Osteoblast (primary cell): ENCODE results near the gene TNK2. TPM values are rescaled to one million over a fixed set of nuclear protein-coding genes. Genes with fewer than 3 reads are reported as not detected.
"Not testable (repeated sequence)": the region's sequence is repeated elsewhere in the genome, so short reads cannot be mapped to it uniquely, and the experiment has no call there.

Source experiments
- DNase-seq: peaks from one replicate; pipeline ENCODE4 v3.0.0; 2011; ENCODE audit warnings: low spot score, mixed read lengths; ENCODE audit not compliant: insufficient read length; ENCODE audit errors: missing footprints
- H2AFZ ChIP-seq: 2 replicates; pipeline ENCODE4 v1.6.0; 2011; ENCODE audit warnings: mild to moderate bottlenecking, low read length
- H3K27ac ChIP-seq: 2 replicates; pipeline ENCODE4 v1.5.1; 2011; ENCODE audit warnings: mild to moderate bottlenecking, low read depth, low read length, moderate library complexity
- H3K27me3 ChIP-seq: 2 replicates; pipeline ENCODE4 v1.6.0; 2012; ENCODE audit warnings: mild to moderate bottlenecking, control low read depth, inconsistent platforms, low read length, moderate library complexity; ENCODE audit not compliant: insufficient read depth
- H3K36me3 ChIP-seq: 2 replicates; pipeline ENCODE4 v1.5.1; 2011; ENCODE audit warnings: mild to moderate bottlenecking, low read length, control low read depth, moderate library complexity; ENCODE audit not compliant: insufficient read depth
- H3K4me1 ChIP-seq: 2 replicates; pipeline ENCODE4 v1.5.1; 2011; ENCODE audit warnings: mild to moderate bottlenecking, low read length, control low read depth, moderate library complexity; ENCODE audit not compliant: insufficient read depth
- H3K4me2 ChIP-seq: 2 replicates; pipeline ENCODE4 v1.6.0; 2011; ENCODE audit warnings: mild to moderate bottlenecking, low read length; ENCODE audit not compliant: insufficient read depth
- H3K4me3 ChIP-seq: fragments of 200-600 bp; sonication (generic); 3 replicates; pipeline ENCODE4 v1.5.1; 2012; ENCODE audit warnings: mild to moderate bottlenecking, low read length, inconsistent platforms; ENCODE audit not compliant: insufficient read depth
- H3K79me2 ChIP-seq: 2 replicates; pipeline ENCODE4 v1.6.0; 2012; ENCODE audit warnings: mild to moderate bottlenecking, low read length, control low read depth, inconsistent platforms; ENCODE audit not compliant: insufficient read depth
- H3K9me3 ChIP-seq: 2 replicates; pipeline ENCODE4 v1.5.1; 2011; ENCODE audit warnings: low read depth, low read length, control low read depth
- H4K20me1 ChIP-seq: 2 replicates; pipeline ENCODE4 v1.6.0; 2012; ENCODE audit warnings: mild to moderate bottlenecking, low read length, control low read depth; ENCODE audit not compliant: insufficient read depth
- CTCF ChIP-seq: IDR thresholded peaks from 2 replicates; pipeline ENCODE4 v1.5.1; 2011; ENCODE audit warnings: mild to moderate bottlenecking, low read depth, low read length, moderate library complexity; ENCODE audit errors: extremely low read depth
- total RNA-seq: library from RNA; depleted of rRNA; stranded (reverse); fragments of >200 nt; gene quantifications from 2 replicates; pipeline ENCODE4 v1.2.3, GENCODE V29; 2012

TNK2 gene
- total RNA-seq, 1 donor, result 11.6 TPM

GRCh38 chr3:195901836-195902585 is 6.3 kb downstream of the TNK2 start:
- not testable (repeated sequence) for H2AFZ ChIP-seq, H3K4me3 ChIP-seq, H3K9me3 ChIP-seq, H4K20me1 ChIP-seq, H3K36me3 ChIP-seq, H3K27me3 ChIP-seq
- peak; percentile 75 for DNase-seq
- Histone ChIP-seq H3K4me1 (peaks cover 44% of the 10 kb centered on the region), H3K79me2 (peaks cover 79% of the 10 kb centered on the region), H3K4me2 (peak overlapping the region; percentile 46), H3K27ac (peak overlapping the region; percentile 92)

DNA sequence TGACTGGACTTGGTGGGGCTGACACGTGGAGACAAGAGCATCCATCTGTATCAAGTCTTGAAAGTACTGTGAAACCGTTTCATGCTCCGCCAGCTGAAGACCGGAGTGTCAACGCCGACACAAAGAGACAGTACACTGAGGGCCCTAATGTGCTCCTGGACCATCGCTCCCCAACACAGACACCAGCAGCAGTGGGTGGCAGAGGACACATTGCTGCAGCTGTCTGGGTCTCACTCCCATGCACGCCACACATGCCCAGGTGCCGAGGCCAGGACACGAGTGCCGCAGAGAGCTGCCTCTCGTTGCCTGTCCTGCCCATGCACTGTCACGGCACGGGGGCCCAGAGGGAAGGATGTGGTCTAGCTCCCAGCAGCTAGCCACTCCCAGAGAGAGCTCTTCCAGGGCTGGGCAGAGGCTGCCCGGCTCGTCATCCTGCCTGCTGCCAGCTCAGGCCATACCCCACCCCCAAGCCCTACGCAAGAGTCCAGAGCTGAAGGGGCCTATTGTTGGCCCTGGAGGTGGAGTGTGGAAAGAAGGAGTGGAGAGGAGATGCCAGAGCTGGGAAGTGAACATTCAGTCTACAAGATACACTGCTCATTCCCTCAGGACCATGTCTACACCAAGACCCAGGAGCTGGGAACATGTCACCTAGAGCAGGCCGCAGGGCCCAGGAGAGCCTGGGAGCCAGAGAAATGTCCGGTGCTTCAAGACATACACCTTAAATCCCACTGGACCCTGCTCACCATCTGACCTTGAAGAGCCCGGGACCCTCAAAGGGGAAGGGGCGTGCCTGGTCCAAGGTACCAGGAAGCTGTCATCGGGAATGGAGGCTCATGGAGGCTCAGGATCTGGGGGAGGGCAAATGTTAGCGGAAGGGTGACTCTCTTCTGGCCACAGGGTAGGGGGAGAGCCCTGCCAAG is 7.7 kb downstream of the TNK2 start:
- H3K27ac ChIP-seq, result peak overlapping the region; percentile 92
- no peaks in the 10 kb centered on the region for H3K36me3 ChIP-seq
- DNase-seq, result peak; percentile 98
- peak overlapping the region; percentile 66 for H2AFZ ChIP-seq
- no peaks in the 10 kb centered on the region for H3K9me3 ChIP-seq
- peak overlapping the region; percentile 65 for H3K4me2 ChIP-seq
- no peak for TF ChIP-seq CTCF
- peaks cover 44% of the 10 kb centered on the region for H3K4me1 ChIP-seq
- peak overlapping the region; percentile 28 for H3K4me3 ChIP-seq
- H4K20me1 ChIP-seq, result no peaks in the 10 kb centered on the region
- H3K27me3 ChIP-seq, result no peaks in the 10 kb centered on the region
- peaks cover 68% of the 10 kb centered on the region for H3K79me2 ChIP-seq

GRCh38 chr3:195899701-195900435 is 8.5 kb downstream of the TNK2 start:
- peaks cover 61% of the 10 kb centered on the region for H3K79me2 ChIP-seq

More at GRCh38 chr3:195899701-195900435, 8.5 kb downstream of the TNK2 start:
- Histone ChIP-seq H3K4me2 (peak overlapping the region; percentile 65), H3K27me3 (no peaks in the 10 kb centered on the region), H3K36me3 (no peaks in the 10 kb centered on the region), H3K4me3 (peak overlapping the region; percentile 28), H3K4me1 (peaks cover 51% of the 10 kb centered on the region), H4K20me1 (peaks cover under 1% of the 10 kb centered on the region), H3K27ac (peak overlapping the region; percentile 92), H2AFZ (peak overlapping the region; percentile 66), H3K9me3 (no peaks in the 10 kb centered on the region)
- TF ChIP-seq CTCF, result no peak
- DNase-seq, result peak; percentile 19
